Ramos (cell line): ENCODE data around the gene FCRL4.
"Not testable (repeated sequence)": the region's sequence is repeated elsewhere in the genome, so short reads cannot be mapped to it uniquely, and the experiment has no call there.

Experiments
- in situ Hi-C: fragments of 300-500 bp; cut with MboI; formaldehyde crosslinking; loops from one replicate; pipeline ENCODE4 v1.14.3; 2022; ENCODE audit warnings: low sequenced_read_pairs; ENCODE audit not compliant: unreplicated experiment

FCRL4 gene

GRCh38 chr1:157558119-157558518, 39.8 kb downstream of the FCRL4 start:
- in situ Hi-C loops, result no loop called here

- in situ Hi-C loops, result no loop called here
These were observed 45.9 kb downstream of the FCRL4 start, which contains the start of gene FCRL5 for GRCh38 chr1:157551694-157552693. Gene FCRL5, minus strand, starts transcription at chr1:157552515. Its CDS starts 153 bp downstream, at chr1:157552362.

- in situ Hi-C loops, result not testable (repeated sequence)
These were observed 49.8 kb downstream of the FCRL4 start for GRCh38 chr1:157548081-157548480.

- in situ Hi-C loops, result no loop called here
These were observed 55.2 kb downstream of the FCRL4 start for GRCh38 chr1:157542676-157543075.

- in situ Hi-C loops, result no loop called here
These were observed 57.0 kb downstream of the FCRL4 start for GRCh38 chr1:157540852-157541251.

- in situ Hi-C loops, result no loop called here
These were observed 57.6 kb downstream of the FCRL4 start for GRCh38 chr1:157540160-157540748.

GRCh38 chr1:157539568-157539967, 58.3 kb downstream of the FCRL4 start:
- in situ Hi-C loops, result no loop called here

- in situ Hi-C loops, result no loop called here
These were observed 65.3 kb downstream of the FCRL4 start for GRCh38 chr1:157532569-157532968.

- in situ Hi-C loops, result no loop called here
These were observed 74.0 kb downstream of the FCRL4 start for GRCh38 chr1:157523774-157524493.
